Keratinocyte (primary cell): ENCODE data around the gene MAP7D1.

Experiments
- CTCF ChIP-seq, 3 experiments: IDR thresholded peaks in 1 of 3; conservative IDR thresholded peaks in 1 of 3; optimal IDR thresholded peaks in 1 of 3; 2 replicates in 2 of 3; 3 replicates in 1 of 3; pipeline versions ENCODE3 to v1.5.1; 2011; ENCODE audit warnings: low read length in 3 of 3, mild to moderate bottlenecking in 3 of 3, moderate library complexity in 2 of 3, control low read depth in 1 of 3, inconsistent platforms in 1 of 3; ENCODE audit not compliant: insufficient read depth in 2 of 3; ENCODE audit errors: extremely low read depth in 1 of 3
- EZH2 ChIP-seq: IDR thresholded peaks from one replicate; pipeline ENCODE4 v1.6.1; 2012; ENCODE audit warnings: inconsistent platforms, mild to moderate bottlenecking, low read length, moderate library complexity

DNA sequence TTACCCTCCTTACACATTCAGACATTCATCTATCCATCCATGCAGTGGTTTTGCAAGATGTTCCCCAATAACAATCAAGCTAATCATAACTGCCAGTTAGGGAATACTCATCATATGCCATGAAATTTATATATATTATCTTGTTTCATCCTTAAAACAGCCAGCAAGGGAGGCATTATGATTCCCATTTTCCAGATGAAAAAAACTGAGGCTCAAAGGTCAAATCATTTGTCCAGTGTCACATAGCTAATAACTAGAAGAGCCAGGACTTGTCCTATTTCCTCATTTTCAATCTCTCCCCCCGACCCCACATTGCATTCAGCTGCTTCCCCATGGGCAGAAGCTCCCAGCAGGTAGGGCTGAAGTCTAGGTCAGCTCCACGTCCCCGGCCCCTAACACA is 23.9 kb upstream of the MAP7D1 start:
- no peak for TF ChIP-seq CTCF (optimal IDR thresholded peaks at IDR 0.05 in 1 of 3, IDR thresholded peaks at IDR 0.05 in 1 of 3, conservative IDR thresholded peaks at IDR 0.05 in 1 of 3; ENCODE audit: extremely low read depth in 1 of 3, insufficient read depth in 2 of 3, low read length in 3 of 3)
- no peak for TF ChIP-seq EZH2
